Caco-2 (cell line): ENCODE measurements around the gene RBM20. TPM values are rescaled to one million over a fixed set of nuclear protein-coding genes. Genes with fewer than 3 reads are reported as not detected.
"Not testable (repeated sequence)": the region's sequence is repeated elsewhere in the genome, so short reads cannot be mapped to it uniquely, and the experiment has no call there.

Source experiments
- BruUV-seq: library from RNA; stranded (reverse); fragments of 400-500 nt; replicated peaks from 2 replicates; lab custom pipeline; 2021; lab: Mats Ljungman, UMichigan
- CTCF ChIA-PET: fragments of 300-600 bp; sonication (Branson Sonifier 250); formaldehyde crosslinking; loops from one replicate; lab custom pipeline; 2022; ENCODE audit warnings: antibody characterized with exemption; lab: Charles Lee
- POLR2A ChIA-PET: fragments of 300-600 bp; sonication (Branson Sonifier 250); formaldehyde crosslinking; loops from one replicate; lab custom pipeline; 2022; ENCODE audit warnings: antibody characterized with exemption; lab: Charles Lee
- DNase-seq, 2 experiments: peaks; one replicate each; pipeline versions ENCODE4 v3.0.0 to v3.0.0-alpha.2; 2020 to 2022
- H3K27me3 ChIP-seq: replicated peaks from 2 replicates; pipeline ENCODE4 v1.6.0; 2011; ENCODE audit warnings: low read length; ENCODE audit not compliant: control insufficient read depth, insufficient read depth
- H3K36me3 ChIP-seq: 2 replicates; pipeline ENCODE4 v1.5.1; 2011; ENCODE audit warnings: low read length; ENCODE audit not compliant: control insufficient read depth, insufficient read depth
- H3K4me1 ChIP-seq: fragments of 250-450 bp; sonication (Bioruptor Pico); 2 replicates; pipeline ENCODE4 v1.5.1; 2020; ENCODE audit warnings: mild to moderate bottlenecking
- H3K4me3 ChIP-seq: 2 replicates; pipeline ENCODE4 v1.5.1; 2011; ENCODE audit warnings: low read depth, mild to moderate bottlenecking, control low read depth, low read length
- H3K9me3 ChIP-seq: fragments of 250-450 bp; sonication (Bioruptor Pico); 2 replicates; pipeline ENCODE4 v1.5.1; 2020; ENCODE audit warnings: mild to moderate bottlenecking, moderate library complexity
- H3K27ac Mint-ChIP-seq: one replicate; pipeline ENCODE4 v1.8.0; 2022; ENCODE audit warnings: mixed read lengths; ENCODE audit not compliant: unreplicated experiment
- H3K27me3 Mint-ChIP-seq: one replicate; pipeline ENCODE4 v1.8.0; 2022; ENCODE audit warnings: mixed read lengths; ENCODE audit not compliant: insufficient read depth, unreplicated experiment
- H3K36me3 Mint-ChIP-seq: one replicate; pipeline ENCODE4 v1.8.0; 2022; ENCODE audit warnings: mild to moderate bottlenecking, mixed read lengths; ENCODE audit not compliant: insufficient read depth, unreplicated experiment
- H3K4me1 Mint-ChIP-seq: one replicate; pipeline ENCODE4 v1.8.0; 2022; ENCODE audit warnings: low read depth, mixed read lengths; ENCODE audit not compliant: unreplicated experiment
- H3K4me3 Mint-ChIP-seq: one replicate; pipeline ENCODE4 v1.8.0; 2022; ENCODE audit warnings: mild to moderate bottlenecking, moderate library complexity, mixed read lengths; ENCODE audit not compliant: unreplicated experiment
- H3K9me3 Mint-ChIP-seq: one replicate; pipeline ENCODE4 v1.8.0; 2022; ENCODE audit warnings: mixed read lengths; ENCODE audit not compliant: unreplicated experiment
- intact Hi-C: fragments of 100-400 bp; cut with micrococcal nuclease; formaldehyde crosslinking; loops from one replicate; pipeline ENCODE4 v1.10.0; 2022; ENCODE audit not compliant: unreplicated experiment
- total RNA-seq: library from RNA; stranded (reverse); gene quantifications from 2 replicates; pipeline ENCODE4 v1.2.3, GENCODE V29; 2022
- TF ChIP-seq, protein P1 (sequence below), 2 experiments: fragments of 200-600 bp in 1 of 2; IDR thresholded peaks; 1 replicate in 1 of 2; 2 replicates in 1 of 2; pipeline versions ENCODE4 v1.5.1 to v1.8.0; 2011 to 2022; ENCODE audit warnings: antibody characterized with exemption in 1 of 2, control low read depth in 1 of 2, inconsistent platforms in 1 of 2, low read depth in 1 of 2, low read length in 1 of 2, mild to moderate bottlenecking in 1 of 2, moderate library complexity in 1 of 2; ENCODE audit not compliant: insufficient read depth in 1 of 2, severe bottlenecking in 1 of 2, unreplicated experiment in 1 of 2

Gene RBM20
- total RNA-seq, 1 experiment from 2014 or later, result 0.36 TPM

DNA sequence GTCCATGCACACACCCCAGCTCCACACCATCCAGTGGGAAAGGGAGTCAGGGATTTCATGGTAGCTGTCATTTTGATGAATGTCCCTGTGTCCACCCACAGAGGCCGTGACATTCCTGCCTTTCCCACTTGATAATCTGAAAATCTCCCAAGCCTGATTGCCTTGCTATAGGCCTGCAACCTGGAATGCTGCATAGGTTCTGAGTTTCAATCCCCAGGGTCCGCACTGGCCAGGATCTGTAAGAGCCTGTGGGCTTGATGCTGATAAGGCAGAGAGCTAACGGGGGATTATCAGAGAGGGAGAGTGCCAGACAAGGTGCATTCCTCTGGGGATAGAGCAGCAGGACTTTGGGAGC is 57.5 kb downstream of the RBM20 start:
- H3K27me3 Mint-ChIP-seq, result no peaks in the 10 kb centered on the region
- no peaks in the 10 kb centered on the region for H3K9me3 Mint-ChIP-seq
- no peaks in the 10 kb centered on the region for H3K36me3 Mint-ChIP-seq
- Histone ChIP-seq H3K4me1 (no peaks in the 10 kb centered on the region), H3K27me3 (no peaks in the 10 kb centered on the region), H3K9me3 (no peaks in the 10 kb centered on the region), H3K4me3 (no peak overlapping the region), H3K36me3 (no peaks in the 10 kb centered on the region)
- intact Hi-C loops, result no loop called here
- no peak for DNase-seq
- H3K4me3 Mint-ChIP-seq, result no peak overlapping the region
- H3K27ac Mint-ChIP-seq, result no peak overlapping the region
- TF ChIP-seq, protein P1, sequence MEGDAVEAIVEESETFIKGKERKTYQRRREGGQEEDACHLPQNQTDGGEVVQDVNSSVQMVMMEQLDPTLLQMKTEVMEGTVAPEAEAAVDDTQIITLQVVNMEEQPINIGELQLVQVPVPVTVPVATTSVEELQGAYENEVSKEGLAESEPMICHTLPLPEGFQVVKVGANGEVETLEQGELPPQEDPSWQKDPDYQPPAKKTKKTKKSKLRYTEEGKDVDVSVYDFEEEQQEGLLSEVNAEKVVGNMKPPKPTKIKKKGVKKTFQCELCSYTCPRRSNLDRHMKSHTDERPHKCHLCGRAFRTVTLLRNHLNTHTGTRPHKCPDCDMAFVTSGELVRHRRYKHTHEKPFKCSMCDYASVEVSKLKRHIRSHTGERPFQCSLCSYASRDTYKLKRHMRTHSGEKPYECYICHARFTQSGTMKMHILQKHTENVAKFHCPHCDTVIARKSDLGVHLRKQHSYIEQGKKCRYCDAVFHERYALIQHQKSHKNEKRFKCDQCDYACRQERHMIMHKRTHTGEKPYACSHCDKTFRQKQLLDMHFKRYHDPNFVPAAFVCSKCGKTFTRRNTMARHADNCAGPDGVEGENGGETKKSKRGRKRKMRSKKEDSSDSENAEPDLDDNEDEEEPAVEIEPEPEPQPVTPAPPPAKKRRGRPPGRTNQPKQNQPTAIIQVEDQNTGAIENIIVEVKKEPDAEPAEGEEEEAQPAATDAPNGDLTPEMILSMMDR (IDR thresholded peaks at IDR 0.05; ENCODE audit: insufficient read depth in 1 of 2, low read depth in 1 of 2, low read length in 1 of 2, severe bottlenecking in 1 of 2, unreplicated experiment in 1 of 2), result no peak
- peaks cover 9% of the 10 kb centered on the region for H3K4me1 Mint-ChIP-seq
- ChIA-PET CTCF (no interaction called here), POLR2A (interaction anchor here (0.5 kb wide), 1 partner anchor 18 kb away, joined by 3 read pairs; no protein-coding TSS in a partner anchor)
- BruUV-seq, result no TSS peak

DNA sequence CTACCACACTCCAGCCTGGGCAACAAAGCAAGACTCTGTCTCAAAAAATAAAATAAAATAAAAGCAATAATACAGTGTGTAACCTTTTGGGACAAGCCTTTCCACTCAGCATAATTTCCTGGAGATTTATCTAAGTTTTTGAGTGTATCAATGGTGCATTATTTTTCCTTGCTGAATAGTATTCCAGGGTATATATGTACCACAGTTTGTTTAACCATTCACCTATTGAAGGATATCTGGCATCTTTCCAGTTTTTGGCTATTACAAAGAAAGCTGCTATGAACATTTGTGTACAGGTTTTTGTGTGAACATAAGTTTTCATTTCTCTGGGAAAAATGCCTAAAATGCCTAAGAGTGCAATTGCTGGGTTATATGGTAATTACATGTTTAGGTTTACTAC is 59.9 kb downstream of the RBM20 start:
- Mint-ChIP-seq H3K27me3 (no peaks in the 10 kb centered on the region), H3K9me3 (no peaks in the 10 kb centered on the region), H3K4me1 (peaks cover 9% of the 10 kb centered on the region), H3K27ac (no peak overlapping the region), H3K36me3 (no peaks in the 10 kb centered on the region), H3K4me3 (no peak overlapping the region)
- no TSS peak for BruUV-seq
- Histone ChIP-seq H3K27me3 (no peaks in the 10 kb centered on the region), H3K4me3 (no peak overlapping the region), H3K4me1 (peaks cover 3% of the 10 kb centered on the region; the same call in 1 of the 2 replicates), H3K36me3 (no peaks in the 10 kb centered on the region), H3K9me3 (no peaks in the 10 kb centered on the region)
- ChIA-PET CTCF (no interaction called here), POLR2A (no interaction called here)
- TF ChIP-seq, protein P1 (IDR thresholded peaks at IDR 0.05; ENCODE audit: insufficient read depth in 1 of 2, low read depth in 1 of 2, low read length in 1 of 2, severe bottlenecking in 1 of 2, unreplicated experiment in 1 of 2), result no peak
- DNase-seq, result no peak
- intact Hi-C loops, result no loop called here

DNA sequence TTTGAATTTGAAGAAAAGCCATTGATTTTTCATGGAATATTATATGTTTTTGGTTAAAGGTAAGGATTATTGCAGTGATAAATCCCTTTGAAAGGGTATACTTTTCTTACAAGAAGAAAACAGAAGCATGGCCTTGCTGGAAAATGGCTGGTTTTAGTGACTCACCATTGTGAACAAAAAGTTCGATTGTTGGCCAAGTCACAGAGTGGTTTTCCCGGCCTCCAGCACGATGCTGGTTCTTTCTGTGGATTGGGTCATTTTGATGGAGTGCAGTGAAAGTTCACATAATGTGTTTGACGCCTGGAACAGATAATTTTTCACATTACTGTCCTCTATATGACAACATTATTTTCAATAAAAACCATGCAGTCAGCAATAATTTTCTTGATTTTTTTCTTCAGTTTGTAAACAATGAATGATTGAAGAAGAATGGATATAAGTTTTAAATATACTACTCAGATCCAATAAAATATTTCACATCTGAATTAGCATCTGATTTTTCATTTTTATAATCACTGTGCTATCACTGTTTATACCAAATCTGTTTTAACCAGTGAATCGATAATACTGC is 60.9 kb downstream of the RBM20 start:
- Mint-ChIP-seq H3K9me3 (no peaks in the 10 kb centered on the region), H3K4me3 (no peak overlapping the region), H3K4me1 (peaks cover 9% of the 10 kb centered on the region), H3K27me3 (no peaks in the 10 kb centered on the region), H3K36me3 (no peaks in the 10 kb centered on the region), H3K27ac (no peak overlapping the region)
- TF ChIP-seq, protein P1 (IDR thresholded peaks at IDR 0.05; ENCODE audit: insufficient read depth in 1 of 2, low read depth in 1 of 2, low read length in 1 of 2, severe bottlenecking in 1 of 2, unreplicated experiment in 1 of 2), result no peak
- ChIA-PET CTCF (no interaction called here), POLR2A (no interaction called here)
- DNase-seq, result no peak
- Histone ChIP-seq H3K27me3 (no peaks in the 10 kb centered on the region), H3K36me3 (no peaks in the 10 kb centered on the region), H3K9me3 (no peaks in the 10 kb centered on the region), H3K4me3 (no peak overlapping the region), H3K4me1 (peaks cover 3% of the 10 kb centered on the region; the same call in 1 of the 2 replicates)
- intact Hi-C loops, result no loop called here
- no TSS peak for BruUV-seq

DNA sequence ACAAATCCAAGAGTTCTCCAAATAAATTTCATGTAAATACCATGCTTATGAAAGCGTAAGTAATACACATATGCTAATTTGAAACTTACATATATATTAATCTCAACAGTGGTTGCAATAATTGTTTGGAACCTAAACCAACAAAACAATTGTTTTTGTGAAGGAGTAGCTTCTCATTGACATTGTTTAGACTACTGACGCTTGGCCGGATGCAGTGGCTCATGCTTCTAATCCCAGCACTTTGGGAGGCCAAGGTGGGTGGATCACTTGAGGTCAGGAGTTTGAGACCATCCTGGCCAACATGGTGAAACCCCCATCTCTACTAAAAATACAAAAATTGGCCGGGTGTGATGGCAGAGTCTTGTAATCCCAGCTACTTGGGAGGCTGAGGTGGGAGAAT is 61.5 kb downstream of the RBM20 start:
- CTCF ChIA-PET, result interaction anchor here (0.8 kb wide), 1 partner anchor 95 kb away, joined by 3 read pairs; no protein-coding TSS in a partner anchor

More for the DNA sequence above, 61.5 kb downstream of the RBM20 start:
- H3K4me3 Mint-ChIP-seq, H3K4me1 Mint-ChIP-seq, BruUV-seq, H3K9me3 ChIP-seq, H3K27me3 Mint-ChIP-seq, H3K9me3 Mint-ChIP-seq, H3K4me1 ChIP-seq, H3K4me3 ChIP-seq, H3K36me3 ChIP-seq, H3K27ac Mint-ChIP-seq, DNase-seq, POLR2A ChIA-PET, H3K36me3 Mint-ChIP-seq, intact Hi-C loops, H3K27me3 ChIP-seq: not testable (repeated sequence)
